Thoracic aorta (tissue), 2 donors: Measurements from ENCODE around the gene RHOG. TPM values are rescaled to one million over a fixed set of nuclear protein-coding genes. Genes with fewer than 3 reads are reported as not detected.

Source experiments
- ATAC-seq: fragments of 150-250 bp; one replicate; pipeline ENCODE4 v1.8.0; 2017; ENCODE audit warnings: low read depth; ENCODE audit not compliant: insufficient number of reproducible peaks, low FRiP score
- DNase-seq: peaks from one replicate; pipeline ENCODE4 v3.0.0-alpha.2; 2020; ENCODE audit warnings: low spot score
- H3K27ac ChIP-seq, 2 donors: fragments of 200-600 bp; sonication (generic); 1 replicate in 1 of 2; 2 replicates in 1 of 2; pipeline ENCODE4 v1.5.1; 2016; ENCODE audit warnings: mild to moderate bottlenecking in 2 of 2, moderate library complexity in 2 of 2
- H3K27me3 ChIP-seq: fragments of 200-600 bp; sonication (generic); replicated peaks from 2 replicates; pipeline ENCODE4 v1.6.0; 2016; ENCODE audit warnings: mild to moderate bottlenecking; ENCODE audit not compliant: insufficient read depth
- H3K36me3 ChIP-seq: fragments of 200-600 bp; sonication (generic); one replicate; pipeline ENCODE4 v1.5.1; 2016
- H3K4me1 ChIP-seq, 2 donors: fragments of 200-600 bp; sonication (generic); 1 replicate in 1 of 2; 2 replicates in 1 of 2; pipeline versions ENCODE4 v1.5.1 to v1.6.0; 2016; ENCODE audit warnings: low read depth in 2 of 2, mild to moderate bottlenecking in 1 of 2; ENCODE audit not compliant: control insufficient read depth in 1 of 2
- H3K4me3 ChIP-seq: fragments of 200-600 bp; sonication (generic); 2 replicates; pipeline ENCODE4 v1.5.1; 2016; ENCODE audit warnings: mild to moderate bottlenecking
- H3K9me3 ChIP-seq: fragments of 200-600 bp; sonication (generic); 2 replicates; pipeline ENCODE4 v1.5.1; 2016
- CTCF ChIP-seq: fragments of 200-600 bp; sonication (generic); IDR thresholded peaks from one replicate; pipeline ENCODE4 v1.5.1; 2019; ENCODE audit warnings: antibody characterized with exemption
- total RNA-seq, 2 donors: library from RNA; depleted of rRNA; stranded (reverse); fragments of >200 nt; gene quantifications; one replicate each; pipeline versions ENCODE4 v1.1.0 to v1.2.3, GENCODE V29; 2016

Gene RHOG
- total RNA-seq, 2 donors from 2014 or later = 49.4 to 69.7 TPM

DNA sequence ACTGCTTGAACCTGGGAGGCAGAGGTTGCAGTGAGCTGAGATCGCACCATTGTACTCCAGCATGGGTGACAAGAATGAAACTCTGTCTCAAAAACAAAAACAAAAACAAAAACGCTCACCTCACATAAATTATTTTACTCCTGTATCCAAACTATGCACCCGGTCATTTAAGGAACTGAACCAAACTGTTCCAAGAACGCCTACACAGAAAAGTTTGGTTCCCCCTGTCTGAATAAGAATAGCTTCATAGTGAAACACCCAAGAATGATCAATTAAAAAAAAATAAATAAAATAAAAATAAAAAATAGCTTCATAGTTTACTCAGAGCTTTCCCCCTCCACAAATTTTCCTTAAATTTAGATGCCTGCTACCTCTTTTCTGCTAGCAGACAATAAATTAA lies 57.1 kb downstream of the RHOG start:
- Histone ChIP-seq H3K27ac (no peak overlapping the region), H3K36me3 (peaks cover 5% of the 10 kb centered on the region), H3K4me1 (peaks cover 20 to 31% of the 10 kb centered on the region in 2 donors), H3K4me3 (no peak overlapping the region), H3K27me3 (no peaks in the 10 kb centered on the region), H3K9me3 (no peaks in the 10 kb centered on the region)
- DNase-seq = no peak
- no peak for TF ChIP-seq CTCF
- no peak for ATAC-seq

- no peaks in the 10 kb centered on the region for H3K27me3 ChIP-seq
- no peaks in the 10 kb centered on the region for H3K9me3 ChIP-seq
- H3K4me1 ChIP-seq = peaks cover 20 to 31% of the 10 kb centered on the region in 2 donors
- no peak for TF ChIP-seq CTCF
- DNase-seq (no peak), ATAC-seq (no peak)
- no peak overlapping the region for H3K27ac ChIP-seq
- no peak overlapping the region for H3K4me3 ChIP-seq
- peaks cover 11% of the 10 kb centered on the region for H3K36me3 ChIP-seq
These were observed 57.8 kb downstream of the RHOG start for GRCh38 chr11:3782963-3783362.

GRCh38 chr11:3781423-3781822 lies 59.3 kb downstream of the RHOG start:
- no peak for TF ChIP-seq CTCF
- DNase-seq (no peak), ATAC-seq (no peak)
- Histone ChIP-seq H3K36me3 (peaks cover 13% of the 10 kb centered on the region), H3K4me3 (no peak overlapping the region), H3K4me1 (peaks cover 10 to 22% of the 10 kb centered on the region in 2 donors), H3K9me3 (no peaks in the 10 kb centered on the region), H3K27me3 (no peaks in the 10 kb centered on the region), H3K27ac (no peak overlapping the region)

Other genes with a start within 250 kb of the RHOG start
- gene ART5, start 199.0 kb downstream of the RHOG start, total RNA-seq = not detected
- gene ART1, start 195.8 kb downstream of the RHOG start, total RNA-seq = not detected
- 1 to 10 TPM in 1 of 2 donors, not detected in 1; 1.8 TPM for gene CHRNA10, start 169.6 kb downstream of the RHOG start, total RNA-seq
- 100 to 1,000 TPM; 135 to 216 TPM for gene NUP98, start 43.4 kb downstream of the RHOG start, total RNA-seq
- gene PGAP2, start 32.4 kb downstream of the RHOG start, total RNA-seq = 10 to 100 TPM in 1 of 2 donors, 1 to 10 TPM in 1; 4.4 to 22.5 TPM
- gene STIM1, start 14.7 kb upstream of the RHOG start, total RNA-seq = 10 to 100 TPM; 53.8 to 63.0 TPM